HEK293 (cell line): ENCODE data around the gene GREB1L.

Experiments used
- CTCF ChIA-PET: fragments of 350-600 bp; formaldehyde crosslinking; extraction: SDS; loops from one replicate; lab custom pipeline; 2021; ENCODE audit warnings: antibody characterized with exemption; lab: Yijun Ruan, JAX
- POLR2A ChIA-PET: fragments of 300-600 bp; formaldehyde crosslinking; extraction: SDS; loops from one replicate; lab custom pipeline; 2020; ENCODE audit warnings: antibody characterized with exemption, inconsistent platforms; lab: Yijun Ruan, JAX
- H3K27ac ChIP-seq: fragments of 200-500 bp; sonication (Bioruptor generic); 2 replicates; pipeline ENCODE4 v1.5.1; 2014; ENCODE audit warnings: low read depth, low read length, control low read depth, inconsistent platforms; ENCODE audit errors: extremely low read depth
- H3K36me3 ChIP-seq, 2 experiments: fragments of 200-500 bp in 1 of 2; sonication (Bioruptor generic) in 1 of 2; 1 replicate in 1 of 2; 2 replicates in 1 of 2; pipeline ENCODE4 v1.5.1; 2014 to 2017; ENCODE audit warnings: inconsistent platforms in 2 of 2, low read length in 2 of 2; ENCODE audit not compliant: control insufficient read depth in 2 of 2, insufficient read depth in 1 of 2
- H3K4me1 ChIP-seq: fragments of 200-500 bp; sonication (Bioruptor generic); 2 replicates; pipeline ENCODE4 v1.5.1; 2014; ENCODE audit warnings: mild to moderate bottlenecking, low read length, inconsistent platforms; ENCODE audit not compliant: control insufficient read depth, insufficient read depth
- H3K4me3 ChIP-seq: 2 replicates; pipeline ENCODE4 v1.5.1; 2011; ENCODE audit warnings: low read depth, mild to moderate bottlenecking, control low read depth, low read length, moderate library complexity
- H3K9me3 ChIP-seq: fragments of 200-500 bp; sonication (Bioruptor generic); 2 replicates; pipeline ENCODE4 v1.5.1; 2014; ENCODE audit warnings: low read depth, low read length, inconsistent platforms; ENCODE audit not compliant: control insufficient read depth, insufficient read depth
- GLIS2 ChIP-seq: fragments of 450-650 bp; formaldehyde crosslinking; IDR thresholded peaks from 2 replicates; pipeline ENCODE4 v1.5.1; 2016; ENCODE audit warnings: missing biosample characterization, missing genetic modification characterization
- HOXC10 ChIP-seq: sonication (generic); formaldehyde crosslinking; IDR thresholded peaks from 2 replicates; pipeline ENCODE4 v1.8.1; 2023; ENCODE audit warnings: mild to moderate bottlenecking, missing genetic modification reagents
- IKZF3 ChIP-seq: fragments of 450-650 bp; IDR thresholded peaks from 2 replicates; pipeline ENCODE4 v1.5.0; 2018; ENCODE audit warnings: missing biosample characterization, mild to moderate bottlenecking, missing genetic modification characterization, moderate library complexity
- MYNN ChIP-seq: fragments of 450-650 bp; formaldehyde crosslinking; IDR thresholded peaks from 2 replicates; pipeline ENCODE4 v1.5.1; 2016; ENCODE audit warnings: missing biosample characterization, missing genetic modification characterization, borderline replicate concordance
- SCRT1 ChIP-seq: fragments of 450-650 bp; formaldehyde crosslinking; IDR thresholded peaks from 2 replicates; pipeline ENCODE4 v1.5.1; 2016; ENCODE audit warnings: missing biosample characterization, missing genetic modification characterization, borderline replicate concordance
- YY1 ChIP-seq: fragments of 450-650 bp; formaldehyde crosslinking; IDR thresholded peaks from 2 replicates; pipeline ENCODE4 v1.5.1; 2018; ENCODE audit warnings: missing biosample characterization, missing genetic modification characterization
- ZBTB1 ChIP-seq: fragments of 450-650 bp; formaldehyde crosslinking; IDR thresholded peaks from 2 replicates; pipeline ENCODE4 v1.5.1; 2016; ENCODE audit warnings: missing biosample characterization, missing genetic modification characterization
- ZFHX2 ChIP-seq: fragments of 450-650 bp; formaldehyde crosslinking; conservative IDR thresholded peaks from 2 replicates; pipeline ENCODE4 v1.5.1; 2016; ENCODE audit warnings: missing biosample characterization, missing genetic modification characterization
- ZFP37 ChIP-seq: fragments of 450-650 bp; formaldehyde crosslinking; IDR thresholded peaks from 2 replicates; pipeline ENCODE4 v1.5.1; 2016; ENCODE audit warnings: missing biosample characterization, missing genetic modification characterization
- ZFP69B ChIP-seq: fragments of 450-650 bp; formaldehyde crosslinking; IDR thresholded peaks from 2 replicates; pipeline ENCODE4 v1.5.1; 2016; ENCODE audit warnings: missing biosample characterization, missing genetic modification characterization
- ZNF114 ChIP-seq: fragments of 450-650 bp; formaldehyde crosslinking; IDR thresholded peaks from 2 replicates; pipeline ENCODE4 v1.5.0; 2017; ENCODE audit warnings: missing biosample characterization, missing genetic modification characterization
- ZNF138 ChIP-seq: fragments of 450-650 bp; formaldehyde crosslinking; IDR thresholded peaks from 2 replicates; pipeline ENCODE4 v1.5.1; 2016; ENCODE audit warnings: missing biosample characterization, missing genetic modification characterization, borderline replicate concordance
- ZNF169 ChIP-seq: fragments of 450-650 bp; formaldehyde crosslinking; IDR thresholded peaks from 2 replicates; pipeline ENCODE4 v1.5.1; 2016; ENCODE audit warnings: missing biosample characterization, missing genetic modification characterization
- ZNF174 ChIP-seq: fragments of 450-650 bp; formaldehyde crosslinking; IDR thresholded peaks from 2 replicates; pipeline ENCODE4 v1.5.0; 2017; ENCODE audit warnings: missing biosample characterization, mild to moderate bottlenecking, missing genetic modification characterization
- ZNF211 ChIP-seq: fragments of 450-650 bp; formaldehyde crosslinking; IDR thresholded peaks from 2 replicates; pipeline ENCODE4 v1.5.1; 2016; ENCODE audit warnings: low read depth, missing biosample characterization, missing genetic modification characterization
- ZNF266 ChIP-seq: fragments of 450-650 bp; formaldehyde crosslinking; IDR thresholded peaks from 2 replicates; pipeline ENCODE4 v1.5.1; 2016; ENCODE audit warnings: missing biosample characterization, missing genetic modification characterization, low read depth
- ZNF274 ChIP-seq, 2 experiments: fragments of 200-500 bp in 1 of 2; fragments of 450-650 bp in 1 of 2; sonication (Bioruptor generic) in 1 of 2; formaldehyde crosslinking in 1 of 2; IDR thresholded peaks; 2 replicates each; pipeline versions ENCODE4 v1.5.1 to v1.6.1; 2014 to 2016; ENCODE audit warnings: borderline replicate concordance in 1 of 2, inconsistent platforms in 1 of 2, low read length in 1 of 2, missing biosample characterization in 1 of 2, missing genetic modification characterization in 1 of 2
- ZNF302 ChIP-seq: fragments of 450-650 bp; formaldehyde crosslinking; IDR thresholded peaks from 2 replicates; pipeline ENCODE4 v1.5.1; 2016; ENCODE audit warnings: missing biosample characterization, missing genetic modification characterization, low read depth
- ZNF37A ChIP-seq: fragments of 450-650 bp; IDR thresholded peaks from 2 replicates; pipeline ENCODE4 v1.5.1; 2018; ENCODE audit warnings: missing biosample characterization, missing genetic modification characterization
- ZNF501 ChIP-seq: fragments of 450-650 bp; formaldehyde crosslinking; IDR thresholded peaks from 2 replicates; pipeline ENCODE4 v1.5.1; 2016; ENCODE audit warnings: missing biosample characterization, missing genetic modification characterization
- TF ChIP-seq, protein P1 (sequence below): fragments of 450-650 bp; formaldehyde crosslinking; IDR thresholded peaks from 2 replicates; pipeline ENCODE4 v1.5.1; 2016; ENCODE audit warnings: missing biosample characterization, missing genetic modification characterization
- TF ChIP-seq, protein P2 (sequence below): fragments of 450-650 bp; formaldehyde crosslinking; IDR thresholded peaks from 2 replicates; pipeline ENCODE4 v1.5.1; 2016; ENCODE audit warnings: missing biosample characterization, missing genetic modification characterization
- TF ChIP-seq, protein P3 (sequence below): fragments of 450-650 bp; formaldehyde crosslinking; IDR thresholded peaks from 2 replicates; pipeline ENCODE4 v1.5.1; 2016; ENCODE audit warnings: missing biosample characterization, missing genetic modification characterization
- TF ChIP-seq, protein P4 (sequence below): fragments of 450-650 bp; formaldehyde crosslinking; IDR thresholded peaks from 2 replicates; pipeline ENCODE4 v1.5.1; 2016; ENCODE audit warnings: missing biosample characterization, missing genetic modification characterization
- TF ChIP-seq, protein P5 (sequence below): fragments of 450-650 bp; formaldehyde crosslinking; IDR thresholded peaks from 2 replicates; pipeline ENCODE4 v1.5.1; 2016; ENCODE audit warnings: missing biosample characterization, missing genetic modification characterization
- TF ChIP-seq, protein P6 (sequence below): fragments of 450-650 bp; formaldehyde crosslinking; optimal IDR thresholded peaks from 2 replicates; pipeline ENCODE3; 2016; ENCODE audit warnings: missing biosample characterization, mild to moderate bottlenecking, missing genetic modification characterization

Gene GREB1L

DNA sequence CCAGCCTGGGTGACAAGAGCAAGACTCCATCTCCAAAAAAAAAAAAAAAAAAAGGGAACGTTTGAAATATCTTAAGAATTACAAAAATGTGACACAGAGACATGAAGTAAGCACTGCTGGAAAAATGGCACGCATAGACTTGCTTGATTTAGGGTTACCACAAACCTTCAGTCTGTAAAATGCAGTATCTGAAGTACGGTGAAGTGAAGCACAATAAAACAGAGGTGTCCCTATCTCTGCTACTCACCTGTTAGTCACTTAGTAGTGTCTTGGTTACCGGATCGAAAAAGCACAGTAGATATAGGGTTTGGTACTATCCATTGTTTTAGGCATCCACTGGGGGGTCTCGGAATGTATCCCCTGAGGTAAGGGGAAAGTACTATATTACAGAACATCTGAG, 11.6 kb upstream of the GREB1L start:
- POLR2A ChIA-PET = no interaction called here
- Histone ChIP-seq H3K36me3 (no peaks in the 10 kb centered on the region), H3K4me3 (no peak overlapping the region), H3K27ac (no peak overlapping the region), H3K9me3 (no peaks in the 10 kb centered on the region), H3K4me1 (no peaks in the 10 kb centered on the region)
- TF ChIP-seq ZNF266 (tag by site-specific recombination) = no peak
- no peak for TF ChIP-seq YY1
- no peak for TF ChIP-seq ZNF138 (tag by site-specific recombination)
- TF ChIP-seq GLIS2 (tag by site-specific recombination) = no peak
- TF ChIP-seq ZNF174 (tag by site-specific recombination) = no peak
- TF ChIP-seq ZNF274 (IDR thresholded peaks at IDR 0.05; ENCODE audit: low read length) = no peak
- TF ChIP-seq ZNF274 (tag by site-specific recombination; IDR thresholded peaks at IDR 0.05; ENCODE audit: borderline replicate concordance) = no peak
- TF ChIP-seq MYNN (tag by site-specific recombination) = no peak
- no peak for TF ChIP-seq ZBTB1 (tag by site-specific recombination)
- TF ChIP-seq ZFP37 = no peak
- TF ChIP-seq, protein P1, sequence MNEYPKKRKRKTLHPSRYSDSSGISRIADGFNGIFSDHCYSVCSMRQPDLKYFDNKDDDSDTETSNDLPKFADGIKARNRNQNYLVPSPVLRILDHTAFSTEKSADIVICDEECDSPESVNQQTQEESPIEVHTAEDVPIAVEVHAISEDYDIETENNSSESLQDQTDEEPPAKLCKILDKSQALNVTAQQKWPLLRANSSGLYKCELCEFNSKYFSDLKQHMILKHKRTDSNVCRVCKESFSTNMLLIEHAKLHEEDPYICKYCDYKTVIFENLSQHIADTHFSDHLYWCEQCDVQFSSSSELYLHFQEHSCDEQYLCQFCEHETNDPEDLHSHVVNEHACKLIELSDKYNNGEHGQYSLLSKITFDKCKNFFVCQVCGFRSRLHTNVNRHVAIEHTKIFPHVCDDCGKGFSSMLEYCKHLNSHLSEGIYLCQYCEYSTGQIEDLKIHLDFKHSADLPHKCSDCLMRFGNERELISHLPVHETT (tag by site-specific recombination) = no peak
- TF ChIP-seq ZNF169 (tag by site-specific recombination) = no peak
- TF ChIP-seq, protein P2, sequence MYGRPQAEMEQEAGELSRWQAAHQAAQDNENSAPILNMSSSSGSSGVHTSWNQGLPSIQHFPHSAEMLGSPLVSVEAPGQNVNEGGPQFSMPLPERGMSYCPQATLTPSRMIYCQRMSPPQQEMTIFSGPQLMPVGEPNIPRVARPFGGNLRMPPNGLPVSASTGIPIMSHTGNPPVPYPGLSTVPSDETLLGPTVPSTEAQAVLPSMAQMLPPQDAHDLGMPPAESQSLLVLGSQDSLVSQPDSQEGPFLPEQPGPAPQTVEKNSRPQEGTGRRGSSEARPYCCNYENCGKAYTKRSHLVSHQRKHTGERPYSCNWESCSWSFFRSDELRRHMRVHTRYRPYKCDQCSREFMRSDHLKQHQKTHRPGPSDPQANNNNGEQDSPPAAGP = no peak
- TF ChIP-seq ZNF114 (tag by site-specific recombination) = no peak
- no peak for TF ChIP-seq IKZF3 (tag by site-specific recombination)
- no peak for TF ChIP-seq ZFHX2 (tag by site-specific recombination)
- TF ChIP-seq ZFP69B (tag by site-specific recombination) = no peak
- TF ChIP-seq ZNF302 (tag by site-specific recombination) = no peak
- TF ChIP-seq ZNF211 (tag by site-specific recombination) = no peak
- no peak for TF ChIP-seq SCRT1 (tag by site-specific recombination)
- CTCF ChIA-PET = no interaction called here

DNA sequence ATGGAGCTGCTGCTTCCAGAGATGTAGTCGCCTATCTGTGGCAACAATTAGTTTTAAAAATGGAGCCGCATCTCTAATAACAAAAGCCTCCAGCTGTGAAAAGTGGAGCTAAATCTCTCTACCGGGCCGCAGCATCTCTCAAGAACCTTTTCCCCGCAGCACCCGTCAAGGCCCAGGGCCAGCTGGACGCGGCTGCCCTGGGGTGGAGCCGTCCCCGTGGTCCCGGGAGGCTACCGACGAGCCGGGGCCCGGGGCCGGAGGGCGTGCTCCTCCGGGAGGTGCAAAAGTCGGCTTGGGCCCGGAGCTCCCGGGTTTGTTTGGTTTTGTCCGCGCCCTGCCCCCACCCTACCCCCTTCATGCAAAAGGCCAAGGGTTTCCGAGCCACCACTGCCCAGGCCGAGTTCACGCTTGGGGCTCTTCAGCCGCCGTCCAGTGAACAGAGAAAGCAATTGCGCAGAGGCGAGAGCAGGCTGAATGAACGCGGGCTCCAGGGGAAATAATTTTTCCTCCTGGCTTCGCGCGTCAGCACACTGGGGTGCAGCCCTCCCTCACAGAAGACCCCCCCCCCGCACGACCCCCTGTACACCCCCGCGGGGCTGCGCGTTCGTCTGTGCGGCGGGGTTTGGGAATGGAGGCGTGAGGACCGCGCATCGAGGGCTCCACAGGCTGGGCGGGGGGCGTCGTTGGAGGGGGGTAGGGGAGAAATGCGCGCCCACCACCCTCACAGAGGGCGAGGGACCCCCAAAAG, 557 bp upstream of the GREB1L start:
- Histone ChIP-seq H3K36me3 (no peaks in the 10 kb centered on the region), H3K9me3 (no peaks in the 10 kb centered on the region), H3K27ac (peak overlapping the region; percentile 26; the same call in 1 of the 2 replicates), H3K4me1 (peaks cover 16% of the 10 kb centered on the region), H3K4me3 (peak overlapping the region; percentile 51)
- CTCF ChIA-PET = interaction anchor here (0.6 to 1.2 kb wide), 5 partner anchors 14 to 206 kb away, joined by 3 to 5 read pairs (median 3); no protein-coding TSS in a partner anchor
- POLR2A ChIA-PET = no interaction called here
- 0 out of 2 replicates have a peak, but pooled peaks have one; percentile 21 for TF ChIP-seq ZNF501 (tag by site-specific recombination)
- TF ChIP-seq ZNF37A (tag by site-specific recombination) = no peak
- TF ChIP-seq, protein P3, sequence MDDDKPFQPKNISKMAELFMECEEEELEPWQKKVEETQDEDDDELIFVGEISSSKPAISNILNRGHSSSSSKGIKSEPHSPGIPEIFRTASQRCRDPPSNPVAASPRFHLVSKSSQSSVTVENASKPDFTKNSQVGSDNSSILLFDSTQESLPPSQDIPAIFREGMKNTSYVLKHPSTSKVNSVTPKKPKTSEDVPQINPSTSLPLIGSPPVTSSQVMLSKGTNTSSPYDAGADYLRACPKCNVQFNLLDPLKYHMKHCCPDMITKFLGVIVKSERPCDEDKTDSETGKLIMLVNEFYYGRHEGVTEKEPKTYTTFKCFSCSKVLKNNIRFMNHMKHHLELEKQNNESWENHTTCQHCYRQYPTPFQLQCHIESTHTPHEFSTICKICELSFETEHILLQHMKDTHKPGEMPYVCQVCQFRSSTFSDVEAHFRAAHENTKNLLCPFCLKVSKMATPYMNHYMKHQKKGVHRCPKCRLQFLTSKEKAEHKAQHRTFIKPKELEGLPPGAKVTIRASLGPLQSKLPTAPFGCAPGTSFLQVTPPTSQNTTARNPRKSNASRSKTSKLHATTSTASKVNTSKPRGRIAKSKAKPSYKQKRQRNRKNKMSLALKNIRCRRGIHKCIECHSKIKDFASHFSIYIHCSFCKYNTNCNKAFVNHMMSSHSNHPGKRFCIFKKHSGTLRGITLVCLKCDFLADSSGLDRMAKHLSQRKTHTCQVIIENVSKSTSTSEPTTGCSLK (tag by site-specific recombination) = no peak
- TF ChIP-seq, protein P4, sequence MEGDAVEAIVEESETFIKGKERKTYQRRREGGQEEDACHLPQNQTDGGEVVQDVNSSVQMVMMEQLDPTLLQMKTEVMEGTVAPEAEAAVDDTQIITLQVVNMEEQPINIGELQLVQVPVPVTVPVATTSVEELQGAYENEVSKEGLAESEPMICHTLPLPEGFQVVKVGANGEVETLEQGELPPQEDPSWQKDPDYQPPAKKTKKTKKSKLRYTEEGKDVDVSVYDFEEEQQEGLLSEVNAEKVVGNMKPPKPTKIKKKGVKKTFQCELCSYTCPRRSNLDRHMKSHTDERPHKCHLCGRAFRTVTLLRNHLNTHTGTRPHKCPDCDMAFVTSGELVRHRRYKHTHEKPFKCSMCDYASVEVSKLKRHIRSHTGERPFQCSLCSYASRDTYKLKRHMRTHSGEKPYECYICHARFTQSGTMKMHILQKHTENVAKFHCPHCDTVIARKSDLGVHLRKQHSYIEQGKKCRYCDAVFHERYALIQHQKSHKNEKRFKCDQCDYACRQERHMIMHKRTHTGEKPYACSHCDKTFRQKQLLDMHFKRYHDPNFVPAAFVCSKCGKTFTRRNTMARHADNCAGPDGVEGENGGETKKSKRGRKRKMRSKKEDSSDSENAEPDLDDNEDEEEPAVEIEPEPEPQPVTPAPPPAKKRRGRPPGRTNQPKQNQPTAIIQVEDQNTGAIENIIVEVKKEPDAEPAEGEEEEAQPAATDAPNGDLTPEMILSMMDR (tag by site-specific recombination) = no peak
- no peak for TF ChIP-seq HOXC10 (CRISPR knock-in tag)
- TF ChIP-seq, protein P5, sequence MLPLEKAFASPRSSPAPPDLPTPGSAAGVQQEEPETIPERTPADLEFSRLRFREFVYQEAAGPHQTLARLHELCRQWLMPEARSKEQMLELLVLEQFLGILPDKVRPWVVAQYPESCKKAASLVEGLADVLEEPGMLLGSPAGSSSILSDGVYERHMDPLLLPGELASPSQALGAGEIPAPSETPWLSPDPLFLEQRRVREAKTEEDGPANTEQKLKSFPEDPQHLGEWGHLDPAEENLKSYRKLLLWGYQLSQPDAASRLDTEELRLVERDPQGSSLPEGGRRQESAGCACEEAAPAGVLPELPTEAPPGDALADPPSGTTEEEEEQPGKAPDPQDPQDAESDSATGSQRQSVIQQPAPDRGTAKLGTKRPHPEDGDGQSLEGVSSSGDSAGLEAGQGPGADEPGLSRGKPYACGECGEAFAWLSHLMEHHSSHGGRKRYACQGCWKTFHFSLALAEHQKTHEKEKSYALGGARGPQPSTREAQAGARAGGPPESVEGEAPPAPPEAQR (tag by site-specific recombination) = no peak
- TF ChIP-seq, protein P6, sequence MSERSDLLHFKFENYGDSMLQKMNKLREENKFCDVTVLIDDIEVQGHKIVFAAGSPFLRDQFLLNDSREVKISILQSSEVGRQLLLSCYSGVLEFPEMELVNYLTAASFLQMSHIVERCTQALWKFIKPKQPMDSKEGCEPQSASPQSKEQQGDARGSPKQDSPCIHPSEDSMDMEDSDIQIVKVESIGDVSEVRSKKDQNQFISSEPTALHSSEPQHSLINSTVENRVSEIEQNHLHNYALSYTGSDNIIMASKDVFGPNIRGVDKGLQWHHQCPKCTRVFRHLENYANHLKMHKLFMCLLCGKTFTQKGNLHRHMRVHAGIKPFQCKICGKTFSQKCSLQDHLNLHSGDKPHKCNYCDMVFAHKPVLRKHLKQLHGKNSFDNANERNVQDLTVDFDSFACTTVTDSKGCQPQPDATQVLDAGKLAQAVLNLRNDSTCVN (tag by site-specific recombination) = peak; percentile 3
